Thoracic aorta (tissue), 2 donors: Measurements from ENCODE around the gene PCBP3. TPM values are rescaled to one million over a fixed set of nuclear protein-coding genes. Genes with fewer than 3 reads are reported as not detected.

ENCODE experiments used
- ATAC-seq: fragments of 150-250 bp; one replicate; pipeline ENCODE4 v1.8.0; 2017; ENCODE audit warnings: low read depth; ENCODE audit not compliant: insufficient number of reproducible peaks, low FRiP score
- DNase-seq: peaks from one replicate; pipeline ENCODE4 v3.0.0-alpha.2; 2020; ENCODE audit warnings: low spot score
- H3K27ac ChIP-seq, 2 donors: fragments of 200-600 bp; sonication (generic); 1 replicate in 1 of 2; 2 replicates in 1 of 2; pipeline ENCODE4 v1.5.1; 2016; ENCODE audit warnings: mild to moderate bottlenecking in 2 of 2, moderate library complexity in 2 of 2
- H3K27me3 ChIP-seq: fragments of 200-600 bp; sonication (generic); replicated peaks from 2 replicates; pipeline ENCODE4 v1.6.0; 2016; ENCODE audit warnings: mild to moderate bottlenecking; ENCODE audit not compliant: insufficient read depth
- H3K36me3 ChIP-seq: fragments of 200-600 bp; sonication (generic); one replicate; pipeline ENCODE4 v1.5.1; 2016
- H3K4me1 ChIP-seq, 2 donors: fragments of 200-600 bp; sonication (generic); 1 replicate in 1 of 2; 2 replicates in 1 of 2; pipeline versions ENCODE4 v1.5.1 to v1.6.0; 2016; ENCODE audit warnings: low read depth in 2 of 2, mild to moderate bottlenecking in 1 of 2; ENCODE audit not compliant: control insufficient read depth in 1 of 2
- H3K4me3 ChIP-seq: fragments of 200-600 bp; sonication (generic); 2 replicates; pipeline ENCODE4 v1.5.1; 2016; ENCODE audit warnings: mild to moderate bottlenecking
- H3K9me3 ChIP-seq: fragments of 200-600 bp; sonication (generic); 2 replicates; pipeline ENCODE4 v1.5.1; 2016
- CTCF ChIP-seq: fragments of 200-600 bp; sonication (generic); IDR thresholded peaks from one replicate; pipeline ENCODE4 v1.5.1; 2019; ENCODE audit warnings: antibody characterized with exemption
- total RNA-seq, 2 donors: library from RNA; depleted of rRNA; stranded (reverse); fragments of >200 nt; gene quantifications; one replicate each; pipeline versions ENCODE4 v1.1.0 to v1.2.3, GENCODE V29; 2016

PCBP3 gene
- total RNA-seq, 2 donors from 2014 or later = 4.5 to 28.4 TPM

GRCh38 chr21:45780647-45781046 lies 137.1 kb downstream of the PCBP3 start:
- H3K36me3 ChIP-seq = no peaks in the 10 kb centered on the region
- no peaks in the 10 kb centered on the region for H3K27me3 ChIP-seq
- TF ChIP-seq CTCF = no peak
- no peak overlapping the region for H3K27ac ChIP-seq
- ATAC-seq = no peak
- H3K4me3 ChIP-seq = no peak overlapping the region
- no peak for DNase-seq
- H3K4me1 ChIP-seq = no peaks in the 10 kb centered on the region
- peaks cover 11% of the 10 kb centered on the region for H3K9me3 ChIP-seq

DNA sequence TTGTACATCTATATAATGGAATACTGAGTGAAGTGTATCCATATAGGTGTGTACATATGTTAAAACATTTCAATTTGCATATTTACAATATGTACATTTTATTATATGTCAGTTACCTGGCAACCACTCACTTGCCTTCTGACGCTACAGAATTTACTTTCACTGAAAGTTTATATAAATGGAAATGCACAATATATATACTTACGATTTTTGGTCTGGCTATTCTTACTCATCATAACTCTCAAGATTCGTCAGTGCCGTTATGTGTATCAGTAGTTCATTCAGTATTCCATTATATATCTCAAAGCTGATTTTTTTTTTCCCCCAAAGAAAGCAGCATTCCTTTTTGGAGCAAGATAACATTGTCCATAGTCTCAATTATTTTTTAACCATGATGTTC lies 138.2 kb downstream of the PCBP3 start:
- no peak for DNase-seq
- TF ChIP-seq CTCF = no peak
- no peak for ATAC-seq
- H3K9me3 ChIP-seq = peaks cover 8% of the 10 kb centered on the region
- H3K27ac ChIP-seq = no peak overlapping the region
- no peaks in the 10 kb centered on the region for H3K36me3 ChIP-seq
- no peaks in the 10 kb centered on the region for H3K4me1 ChIP-seq
- H3K27me3 ChIP-seq = no peaks in the 10 kb centered on the region
- H3K4me3 ChIP-seq = no peak overlapping the region

DNA sequence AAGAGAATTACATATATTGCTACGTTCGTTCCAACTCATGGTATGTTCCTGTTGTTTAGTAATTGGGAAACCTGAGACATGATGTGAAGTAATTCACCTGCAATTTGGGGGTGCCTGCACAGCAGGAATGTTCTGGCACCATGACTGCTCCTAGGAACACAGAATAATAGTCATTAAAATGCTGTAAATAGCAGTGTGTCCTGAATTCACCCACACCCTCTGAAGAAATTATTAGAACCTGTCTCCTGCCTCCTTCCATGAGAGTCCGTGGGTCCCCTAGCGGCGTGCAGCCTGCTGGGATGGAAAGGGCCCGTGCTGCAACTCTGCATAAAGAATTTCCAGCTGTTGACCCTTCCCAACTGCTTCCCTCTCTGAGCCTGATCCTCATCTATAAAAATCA lies 143.1 kb downstream of the PCBP3 start:
- Histone ChIP-seq H3K4me1 (no peaks in the 10 kb centered on the region), H3K9me3 (no peaks in the 10 kb centered on the region), H3K36me3 (no peaks in the 10 kb centered on the region), H3K27me3 (no peaks in the 10 kb centered on the region), H3K4me3 (no peak overlapping the region), H3K27ac (no peak overlapping the region)
- DNase-seq (no peak), ATAC-seq (no peak)
- TF ChIP-seq CTCF = no peak

- no peak overlapping the region for H3K4me3 ChIP-seq
- H3K36me3 ChIP-seq = no peaks in the 10 kb centered on the region
- ATAC-seq (no peak), DNase-seq (no peak)
- no peak for TF ChIP-seq CTCF
- H3K4me1 ChIP-seq = no peaks in the 10 kb centered on the region
- H3K27me3 ChIP-seq = no peaks in the 10 kb centered on the region
- H3K9me3 ChIP-seq = no peaks in the 10 kb centered on the region
- no peak overlapping the region for H3K27ac ChIP-seq
These were observed 143.8 kb downstream of the PCBP3 start for GRCh38 chr21:45787371-45787770.

DNA sequence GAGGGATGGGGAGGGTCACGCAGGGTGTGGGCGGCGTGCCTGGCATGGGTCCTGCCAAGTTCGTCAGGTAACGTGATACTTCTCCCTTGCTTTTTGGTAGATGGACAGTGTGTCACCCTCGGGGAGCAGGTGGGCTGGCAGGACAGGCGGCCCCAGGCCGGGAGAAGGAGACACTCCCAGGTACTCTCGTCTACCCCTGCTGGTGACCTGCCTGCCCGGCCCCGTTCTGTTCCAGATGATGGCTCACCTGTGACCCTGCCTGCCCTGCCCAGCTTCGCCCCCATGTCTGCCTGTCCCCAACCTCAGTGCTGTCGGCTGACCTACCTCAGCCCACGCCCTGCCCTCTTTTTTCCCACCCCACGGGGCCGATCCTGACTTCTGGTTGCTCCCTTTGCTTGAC lies 144.7 kb downstream of the PCBP3 start:
- DNase-seq = no peak
- H3K4me3 ChIP-seq = no peak overlapping the region

More for the DNA sequence above, 144.7 kb downstream of the PCBP3 start:
- TF ChIP-seq CTCF = no peak
- Histone ChIP-seq H3K36me3 (no peaks in the 10 kb centered on the region), H3K4me1 (no peaks in the 10 kb centered on the region), H3K9me3 (no peaks in the 10 kb centered on the region), H3K27me3 (no peaks in the 10 kb centered on the region), H3K27ac (no peak overlapping the region)
- no peak for ATAC-seq
